ENCODE measurements around the gene PRUNE1.

DNA sequence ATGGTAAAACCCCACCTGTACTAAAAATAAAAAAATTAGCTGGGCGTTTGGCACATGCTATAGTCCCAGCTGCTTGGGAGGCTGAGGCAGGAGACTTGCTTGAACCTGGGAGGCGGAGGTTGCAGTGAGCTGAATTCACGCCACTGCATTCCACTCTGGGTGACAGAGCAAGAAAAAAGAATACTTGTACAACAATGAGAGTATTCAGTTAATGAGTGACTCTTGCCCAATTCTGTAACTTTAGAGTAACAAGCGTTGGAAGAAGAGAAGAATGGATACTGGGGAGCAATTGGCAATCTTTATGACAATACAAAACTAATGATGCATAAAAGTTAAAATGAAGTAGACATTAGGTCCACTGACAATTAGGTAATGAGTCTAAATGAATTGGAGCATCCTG, 15.6 kb upstream of the PRUNE1 start:
- TF ChIP-seq NFYB (CRISPR knock-in tag; conservative IDR thresholded peaks at IDR 0.05; ENCODE audit: low read depth), result no peak
- TF ChIP-seq, protein P1, sequence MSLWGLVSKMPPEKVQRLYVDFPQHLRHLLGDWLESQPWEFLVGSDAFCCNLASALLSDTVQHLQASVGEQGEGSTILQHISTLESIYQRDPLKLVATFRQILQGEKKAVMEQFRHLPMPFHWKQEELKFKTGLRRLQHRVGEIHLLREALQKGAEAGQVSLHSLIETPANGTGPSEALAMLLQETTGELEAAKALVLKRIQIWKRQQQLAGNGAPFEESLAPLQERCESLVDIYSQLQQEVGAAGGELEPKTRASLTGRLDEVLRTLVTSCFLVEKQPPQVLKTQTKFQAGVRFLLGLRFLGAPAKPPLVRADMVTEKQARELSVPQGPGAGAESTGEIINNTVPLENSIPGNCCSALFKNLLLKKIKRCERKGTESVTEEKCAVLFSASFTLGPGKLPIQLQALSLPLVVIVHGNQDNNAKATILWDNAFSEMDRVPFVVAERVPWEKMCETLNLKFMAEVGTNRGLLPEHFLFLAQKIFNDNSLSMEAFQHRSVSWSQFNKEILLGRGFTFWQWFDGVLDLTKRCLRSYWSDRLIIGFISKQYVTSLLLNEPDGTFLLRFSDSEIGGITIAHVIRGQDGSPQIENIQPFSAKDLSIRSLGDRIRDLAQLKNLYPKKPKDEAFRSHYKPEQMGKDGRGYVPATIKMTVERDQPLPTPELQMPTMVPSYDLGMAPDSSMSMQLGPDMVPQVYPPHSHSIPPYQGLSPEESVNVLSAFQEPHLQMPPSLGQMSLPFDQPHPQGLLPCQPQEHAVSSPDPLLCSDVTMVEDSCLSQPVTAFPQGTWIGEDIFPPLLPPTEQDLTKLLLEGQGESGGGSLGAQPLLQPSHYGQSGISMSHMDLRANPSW (CRISPR knock-in tag; conservative IDR thresholded peaks at IDR 0.05; ENCODE audit: low read depth), result no peak
- TF ChIP-seq, protein P2, sequence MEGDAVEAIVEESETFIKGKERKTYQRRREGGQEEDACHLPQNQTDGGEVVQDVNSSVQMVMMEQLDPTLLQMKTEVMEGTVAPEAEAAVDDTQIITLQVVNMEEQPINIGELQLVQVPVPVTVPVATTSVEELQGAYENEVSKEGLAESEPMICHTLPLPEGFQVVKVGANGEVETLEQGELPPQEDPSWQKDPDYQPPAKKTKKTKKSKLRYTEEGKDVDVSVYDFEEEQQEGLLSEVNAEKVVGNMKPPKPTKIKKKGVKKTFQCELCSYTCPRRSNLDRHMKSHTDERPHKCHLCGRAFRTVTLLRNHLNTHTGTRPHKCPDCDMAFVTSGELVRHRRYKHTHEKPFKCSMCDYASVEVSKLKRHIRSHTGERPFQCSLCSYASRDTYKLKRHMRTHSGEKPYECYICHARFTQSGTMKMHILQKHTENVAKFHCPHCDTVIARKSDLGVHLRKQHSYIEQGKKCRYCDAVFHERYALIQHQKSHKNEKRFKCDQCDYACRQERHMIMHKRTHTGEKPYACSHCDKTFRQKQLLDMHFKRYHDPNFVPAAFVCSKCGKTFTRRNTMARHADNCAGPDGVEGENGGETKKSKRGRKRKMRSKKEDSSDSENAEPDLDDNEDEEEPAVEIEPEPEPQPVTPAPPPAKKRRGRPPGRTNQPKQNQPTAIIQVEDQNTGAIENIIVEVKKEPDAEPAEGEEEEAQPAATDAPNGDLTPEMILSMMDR (IDR thresholded peaks at IDR 0.05), result no peak
- TF ChIP-seq IRF2 (CRISPR knock-in tag; IDR thresholded peaks at IDR 0.05; ENCODE audit: borderline replicate concordance, low read depth), result no peak
